Measurements from ENCODE around the gene SSTR3. TPM values are rescaled to one million over a fixed set of nuclear protein-coding genes. Genes with fewer than 3 reads are reported as not detected.

Gene SSTR3
- total and polyA plus RNA-seq, 9 of the 15 experiments (the other 6 are each of a cell fraction or from before 2014, with no cell fraction given), result 0.03 TPM; not detected in 8

DNA sequence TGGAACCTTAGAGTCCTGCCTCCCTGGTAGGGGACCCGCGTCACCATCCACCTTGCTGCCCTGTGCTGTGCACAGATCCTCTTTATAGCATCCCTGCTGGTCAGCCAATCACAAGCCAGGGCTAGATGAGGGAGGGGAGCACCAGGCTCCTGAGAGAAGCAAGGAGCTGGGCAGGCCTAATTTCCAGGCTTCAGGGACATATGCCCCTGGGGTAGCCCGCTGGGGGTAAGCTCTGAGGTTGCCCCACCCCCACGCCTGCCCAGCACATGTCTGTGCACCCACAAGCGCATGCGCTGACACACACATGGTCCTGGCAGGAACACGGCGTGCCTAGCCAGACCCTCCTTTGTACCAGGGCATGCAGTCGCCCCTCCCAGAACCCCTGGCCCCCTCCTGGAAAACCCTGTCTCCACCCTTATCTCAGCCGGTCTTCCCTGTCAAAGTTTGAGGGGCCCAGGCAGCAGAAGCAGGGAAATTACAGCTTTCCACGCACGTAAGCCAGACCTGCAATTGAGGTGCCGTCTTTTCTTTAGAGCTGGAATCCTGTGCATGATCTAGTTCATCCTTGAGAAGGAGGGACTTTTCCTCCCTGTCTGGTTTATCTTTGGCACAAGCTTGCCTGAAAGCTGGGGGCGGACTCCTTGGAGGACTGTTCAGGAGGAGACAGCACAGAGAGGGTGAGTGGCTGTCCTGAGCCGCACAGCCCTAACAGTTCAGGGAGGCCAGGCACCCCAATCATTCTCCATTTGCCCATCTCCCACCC is 2.1 kb downstream of the SSTR3 start:
- ChIA-PET POLR2A (interaction anchor here (0.6 to 1.0 kb wide), 2 partner anchors 32 to 241 kb away, joined by 3 read pairs; no protein-coding TSS in a partner anchor), CTCF (ENCODE audit: low intra/inter-chr PET ratio) (no interaction called here)
- in situ Hi-C loops (cut with MboI) (no loop called here), intact Hi-C loops (cut with micrococcal nuclease) (no loop called here)
- ATAC-seq, result no peak
- Histone ChIP-seq H2AFZ (ENCODE audit: low read depth, low read length) (no peak overlapping the region), H3K9me1 (ENCODE audit: control insufficient read depth, insufficient read depth, low read length) (no peaks in the 10 kb centered on the region), H3K4me1 (replicated peaks in 1 of 2; ENCODE audit: control insufficient read depth in 2 of 2, insufficient read depth in 2 of 2, low read length in 2 of 2) (peaks cover 0 to 27% of the 10 kb centered on the region in 2 experiments; a peak in 3 of 5 replicates), H3K9ac (ENCODE audit: insufficient read depth in 1 of 2, low read depth in 2 of 2, low read length in 2 of 2) (no peak overlapping the region), H3K27me3 (ENCODE audit: control insufficient read depth in 2 of 2, insufficient read depth in 2 of 2, low read length in 2 of 2) (peaks cover 0 to 15% of the 10 kb centered on the region in 2 experiments; a peak in 2 of 5 replicates), H3K9me3 (replicated peaks; ENCODE audit: control insufficient read depth, insufficient read depth, low read depth, low read length) (no peaks in the 10 kb centered on the region), H3K4me3 (no peak overlapping the region), H3K27ac (ENCODE audit: extremely low read depth, low read depth, low read length) (no peak overlapping the region), H3K4me2 (ENCODE audit: insufficient read depth, low read length) (no peak overlapping the region), H4K20me1 (replicated peaks; ENCODE audit: control insufficient read depth, insufficient read depth, low read length) (no peaks in the 10 kb centered on the region), H3K79me2 (ENCODE audit: control insufficient read depth, insufficient read depth, low read length) (no peaks in the 10 kb centered on the region), H3K36me3 (ENCODE audit: control insufficient read depth, insufficient read depth, low read length) (no peaks in the 10 kb centered on the region)
- BruUV-seq (replicated peaks), result no TSS peak
- 8% methylated on average over 8 of the region's 15 CpGs for WGBS (ENCODE audit: insufficient coverage, low coverage, missing lambda C conversion rate)
- DNase-seq (ENCODE audit: extremely low read depth in 1 of 4, low spot score in 3 of 4), result no peak
- FAIRE-seq, result no peak
- TF ChIP-seq SPI1 (IDR thresholded peaks at IDR 0.05; ENCODE audit: borderline replicate concordance, low read depth, low read length) (no peak), NFYB (IDR thresholded peaks at IDR 0.05; ENCODE audit: extremely low read depth, insufficient read length) (peak; percentile 42), SRSF9 (IDR thresholded peaks at IDR 0.05; ENCODE audit: borderline replicate concordance, low read depth, low read length) (no peak)
- TF ChIP-seq, protein P1, sequence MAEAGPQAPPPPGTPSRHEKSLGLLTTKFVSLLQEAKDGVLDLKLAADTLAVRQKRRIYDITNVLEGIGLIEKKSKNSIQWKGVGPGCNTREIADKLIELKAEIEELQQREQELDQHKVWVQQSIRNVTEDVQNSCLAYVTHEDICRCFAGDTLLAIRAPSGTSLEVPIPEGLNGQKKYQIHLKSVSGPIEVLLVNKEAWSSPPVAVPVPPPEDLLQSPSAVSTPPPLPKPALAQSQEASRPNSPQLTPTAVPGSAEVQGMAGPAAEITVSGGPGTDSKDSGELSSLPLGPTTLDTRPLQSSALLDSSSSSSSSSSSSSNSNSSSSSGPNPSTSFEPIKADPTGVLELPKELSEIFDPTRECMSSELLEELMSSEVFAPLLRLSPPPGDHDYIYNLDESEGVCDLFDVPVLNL (CRISPR knock-in tag; IDR thresholded peaks at IDR 0.05; ENCODE audit: low read depth), result no peak
- TF ChIP-seq, protein P2, sequence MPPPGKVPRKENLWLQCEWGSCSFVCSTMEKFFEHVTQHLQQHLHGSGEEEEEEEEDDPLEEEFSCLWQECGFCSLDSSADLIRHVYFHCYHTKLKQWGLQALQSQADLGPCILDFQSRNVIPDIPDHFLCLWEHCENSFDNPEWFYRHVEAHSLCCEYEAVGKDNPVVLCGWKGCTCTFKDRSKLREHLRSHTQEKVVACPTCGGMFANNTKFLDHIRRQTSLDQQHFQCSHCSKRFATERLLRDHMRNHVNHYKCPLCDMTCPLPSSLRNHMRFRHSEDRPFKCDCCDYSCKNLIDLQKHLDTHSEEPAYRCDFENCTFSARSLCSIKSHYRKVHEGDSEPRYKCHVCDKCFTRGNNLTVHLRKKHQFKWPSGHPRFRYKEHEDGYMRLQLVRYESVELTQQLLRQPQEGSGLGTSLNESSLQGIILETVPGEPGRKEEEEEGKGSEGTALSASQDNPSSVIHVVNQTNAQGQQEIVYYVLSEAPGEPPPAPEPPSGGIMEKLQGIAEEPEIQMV (tag; conservative IDR thresholded peaks at IDR 0.05; ENCODE audit: low read depth), result peak; percentile 86
- TF ChIP-seq, protein P3, sequence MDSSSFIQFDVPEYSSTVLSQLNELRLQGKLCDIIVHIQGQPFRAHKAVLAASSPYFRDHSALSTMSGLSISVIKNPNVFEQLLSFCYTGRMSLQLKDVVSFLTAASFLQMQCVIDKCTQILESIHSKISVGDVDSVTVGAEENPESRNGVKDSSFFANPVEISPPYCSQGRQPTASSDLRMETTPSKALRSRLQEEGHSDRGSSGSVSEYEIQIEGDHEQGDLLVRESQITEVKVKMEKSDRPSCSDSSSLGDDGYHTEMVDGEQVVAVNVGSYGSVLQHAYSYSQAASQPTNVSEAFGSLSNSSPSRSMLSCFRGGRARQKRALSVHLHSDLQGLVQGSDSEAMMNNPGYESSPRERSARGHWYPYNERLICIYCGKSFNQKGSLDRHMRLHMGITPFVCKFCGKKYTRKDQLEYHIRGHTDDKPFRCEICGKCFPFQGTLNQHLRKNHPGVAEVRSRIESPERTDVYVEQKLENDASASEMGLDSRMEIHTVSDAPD (CRISPR knock-in tag; IDR thresholded peaks at IDR 0.05), result no peak
- TF ChIP-seq, protein P4, sequence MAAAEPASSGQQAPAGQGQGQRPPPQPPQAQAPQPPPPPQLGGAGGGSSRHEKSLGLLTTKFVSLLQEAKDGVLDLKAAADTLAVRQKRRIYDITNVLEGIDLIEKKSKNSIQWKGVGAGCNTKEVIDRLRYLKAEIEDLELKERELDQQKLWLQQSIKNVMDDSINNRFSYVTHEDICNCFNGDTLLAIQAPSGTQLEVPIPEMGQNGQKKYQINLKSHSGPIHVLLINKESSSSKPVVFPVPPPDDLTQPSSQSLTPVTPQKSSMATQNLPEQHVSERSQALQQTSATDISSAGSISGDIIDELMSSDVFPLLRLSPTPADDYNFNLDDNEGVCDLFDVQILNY (CRISPR knock-in tag; IDR thresholded peaks at IDR 0.05), result no peak
- TF ChIP-seq, protein P5, sequence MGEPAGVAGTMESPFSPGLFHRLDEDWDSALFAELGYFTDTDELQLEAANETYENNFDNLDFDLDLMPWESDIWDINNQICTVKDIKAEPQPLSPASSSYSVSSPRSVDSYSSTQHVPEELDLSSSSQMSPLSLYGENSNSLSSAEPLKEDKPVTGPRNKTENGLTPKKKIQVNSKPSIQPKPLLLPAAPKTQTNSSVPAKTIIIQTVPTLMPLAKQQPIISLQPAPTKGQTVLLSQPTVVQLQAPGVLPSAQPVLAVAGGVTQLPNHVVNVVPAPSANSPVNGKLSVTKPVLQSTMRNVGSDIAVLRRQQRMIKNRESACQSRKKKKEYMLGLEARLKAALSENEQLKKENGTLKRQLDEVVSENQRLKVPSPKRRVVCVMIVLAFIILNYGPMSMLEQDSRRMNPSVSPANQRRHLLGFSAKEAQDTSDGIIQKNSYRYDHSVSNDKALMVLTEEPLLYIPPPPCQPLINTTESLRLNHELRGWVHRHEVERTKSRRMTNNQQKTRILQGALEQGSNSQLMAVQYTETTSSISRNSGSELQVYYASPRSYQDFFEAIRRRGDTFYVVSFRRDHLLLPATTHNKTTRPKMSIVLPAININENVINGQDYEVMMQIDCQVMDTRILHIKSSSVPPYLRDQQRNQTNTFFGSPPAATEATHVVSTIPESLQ (CRISPR knock-in tag; IDR thresholded peaks at IDR 0.05), result no peak
- TF ChIP-seq, protein P6, sequence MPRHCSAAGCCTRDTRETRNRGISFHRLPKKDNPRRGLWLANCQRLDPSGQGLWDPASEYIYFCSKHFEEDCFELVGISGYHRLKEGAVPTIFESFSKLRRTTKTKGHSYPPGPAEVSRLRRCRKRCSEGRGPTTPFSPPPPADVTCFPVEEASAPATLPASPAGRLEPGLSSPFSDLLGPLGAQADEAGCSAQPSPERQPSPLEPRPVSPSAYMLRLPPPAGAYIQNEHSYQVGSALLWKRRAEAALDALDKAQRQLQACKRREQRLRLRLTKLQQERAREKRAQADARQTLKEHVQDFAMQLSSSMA (CRISPR knock-in tag; IDR thresholded peaks at IDR 0.05), result no peak
- TF ChIP-seq, protein P7, sequence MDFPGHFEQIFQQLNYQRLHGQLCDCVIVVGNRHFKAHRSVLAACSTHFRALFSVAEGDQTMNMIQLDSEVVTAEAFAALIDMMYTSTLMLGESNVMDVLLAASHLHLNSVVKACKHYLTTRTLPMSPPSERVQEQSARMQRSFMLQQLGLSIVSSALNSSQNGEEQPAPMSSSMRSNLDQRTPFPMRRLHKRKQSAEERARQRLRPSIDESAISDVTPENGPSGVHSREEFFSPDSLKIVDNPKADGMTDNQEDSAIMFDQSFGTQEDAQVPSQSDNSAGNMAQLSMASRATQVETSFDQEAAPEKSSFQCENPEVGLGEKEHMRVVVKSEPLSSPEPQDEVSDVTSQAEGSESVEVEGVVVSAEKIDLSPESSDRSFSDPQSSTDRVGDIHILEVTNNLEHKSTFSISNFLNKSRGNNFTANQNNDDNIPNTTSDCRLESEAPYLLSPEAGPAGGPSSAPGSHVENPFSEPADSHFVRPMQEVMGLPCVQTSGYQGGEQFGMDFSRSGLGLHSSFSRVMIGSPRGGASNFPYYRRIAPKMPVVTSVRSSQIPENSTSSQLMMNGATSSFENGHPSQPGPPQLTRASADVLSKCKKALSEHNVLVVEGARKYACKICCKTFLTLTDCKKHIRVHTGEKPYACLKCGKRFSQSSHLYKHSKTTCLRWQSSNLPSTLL (IDR thresholded peaks at IDR 0.05), result 0 out of 2 replicates have a peak, but pooled peaks have one; percentile 58

Measured in K562 (cell line).